Fibroblast of peridontal ligament (primary cell): ENCODE measurements around the gene SEC14L1.
"Not testable (repeated sequence)": the region's sequence is repeated elsewhere in the genome, so short reads cannot be mapped to it uniquely, and the experiment has no call there.

ENCODE experiments used
- DNase-seq: peaks from one replicate; pipeline ENCODE4 v3.0.0-alpha.2; 2010; ENCODE audit errors: extremely low read depth

Gene SEC14L1

DNA sequence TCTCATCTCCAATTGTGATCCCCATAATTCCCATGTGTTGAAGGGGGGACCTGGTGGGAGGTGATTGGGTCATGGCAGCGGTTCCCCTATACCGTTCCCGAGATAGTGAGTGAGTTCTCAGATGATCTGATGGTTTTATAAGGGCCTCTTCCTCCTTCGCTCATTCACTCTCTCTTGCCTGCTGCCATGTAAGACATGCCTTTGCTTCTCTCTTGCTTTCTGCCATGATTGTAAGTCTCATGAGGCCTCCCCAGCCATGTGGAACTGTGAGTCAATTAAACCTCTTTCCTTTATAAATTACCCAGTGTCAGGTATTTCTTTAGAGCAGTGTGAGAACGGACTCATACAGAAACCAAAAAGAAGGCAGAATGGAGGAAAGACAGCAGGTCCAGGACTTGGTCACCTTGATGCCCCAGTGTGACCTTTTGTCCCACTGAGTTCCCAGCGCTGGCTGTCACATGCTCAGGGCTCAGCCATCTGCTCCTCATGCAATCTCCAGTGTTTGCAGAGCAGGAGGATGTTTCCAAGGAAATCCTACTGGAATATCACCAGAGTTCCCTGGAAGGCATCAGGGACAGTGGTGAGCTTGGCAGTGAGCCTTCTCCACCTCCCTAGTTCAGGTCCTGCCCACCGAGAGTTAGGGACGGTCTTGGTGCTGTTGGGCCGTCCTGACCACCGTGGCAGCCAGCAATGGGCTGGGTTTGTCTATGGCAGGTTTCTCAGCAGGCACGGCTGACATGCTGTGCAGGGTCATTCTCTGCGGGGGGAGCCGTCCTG, 96.7 kb downstream of the SEC14L1 start:
- no peak for DNase-seq

DNA sequence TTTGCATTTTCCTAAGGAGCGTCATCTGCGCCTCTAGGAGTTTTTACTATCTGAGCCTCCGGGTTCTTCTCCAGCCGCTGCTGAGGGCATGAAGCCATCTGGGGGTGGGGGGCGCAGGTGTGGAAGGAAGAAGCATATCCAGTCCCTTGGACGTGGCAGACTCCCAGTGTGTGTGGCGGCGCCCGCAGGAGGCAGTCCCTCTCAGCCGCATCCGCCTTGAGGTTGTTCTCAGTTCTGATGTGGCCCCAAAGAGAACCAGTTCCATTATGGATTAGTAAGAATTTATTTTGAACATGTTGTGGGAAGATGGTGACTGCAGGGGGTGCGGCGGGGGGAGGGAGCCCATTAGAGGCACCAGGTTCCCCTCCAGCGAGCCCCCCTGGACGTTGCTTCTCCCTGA, 100.2 kb downstream of the SEC14L1 start:
- DNase-seq: no peak

DNA sequence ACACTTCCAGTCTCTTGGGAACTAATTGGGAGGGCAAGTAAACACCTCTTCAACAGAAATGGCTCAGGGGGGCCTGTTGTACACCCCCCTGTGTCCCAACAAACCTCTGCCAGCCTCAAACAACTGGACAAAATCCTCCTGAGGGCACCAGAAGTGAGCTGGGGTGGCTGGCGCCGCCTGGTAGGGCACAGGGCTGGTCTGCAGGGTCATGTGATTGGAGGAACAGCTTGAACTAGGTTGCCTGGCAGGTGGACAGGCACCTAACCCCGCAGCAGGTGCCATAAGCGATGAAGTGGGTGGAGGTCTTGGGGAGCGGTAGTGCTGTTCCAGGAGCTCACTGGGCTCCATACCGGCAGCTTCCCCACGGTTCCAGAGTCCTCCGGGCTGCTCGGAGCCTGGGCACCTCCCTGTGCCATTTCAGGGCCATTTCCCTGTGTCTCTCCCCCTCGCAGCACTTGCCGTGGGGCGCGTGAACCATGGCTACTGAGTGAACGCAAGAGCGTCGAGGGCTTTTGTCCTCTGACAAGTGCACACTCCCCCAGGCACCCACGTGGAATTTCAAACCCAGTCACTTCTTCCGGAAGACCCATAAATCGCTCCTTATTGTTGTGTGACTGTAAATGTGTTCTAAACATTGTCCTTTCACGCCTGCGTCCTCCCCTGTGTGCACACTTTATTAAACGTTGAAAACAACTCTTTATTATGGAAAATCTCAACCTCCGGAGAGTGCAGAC, 101.5 kb downstream of the SEC14L1 start:
- DNase-seq: no peak

DNA sequence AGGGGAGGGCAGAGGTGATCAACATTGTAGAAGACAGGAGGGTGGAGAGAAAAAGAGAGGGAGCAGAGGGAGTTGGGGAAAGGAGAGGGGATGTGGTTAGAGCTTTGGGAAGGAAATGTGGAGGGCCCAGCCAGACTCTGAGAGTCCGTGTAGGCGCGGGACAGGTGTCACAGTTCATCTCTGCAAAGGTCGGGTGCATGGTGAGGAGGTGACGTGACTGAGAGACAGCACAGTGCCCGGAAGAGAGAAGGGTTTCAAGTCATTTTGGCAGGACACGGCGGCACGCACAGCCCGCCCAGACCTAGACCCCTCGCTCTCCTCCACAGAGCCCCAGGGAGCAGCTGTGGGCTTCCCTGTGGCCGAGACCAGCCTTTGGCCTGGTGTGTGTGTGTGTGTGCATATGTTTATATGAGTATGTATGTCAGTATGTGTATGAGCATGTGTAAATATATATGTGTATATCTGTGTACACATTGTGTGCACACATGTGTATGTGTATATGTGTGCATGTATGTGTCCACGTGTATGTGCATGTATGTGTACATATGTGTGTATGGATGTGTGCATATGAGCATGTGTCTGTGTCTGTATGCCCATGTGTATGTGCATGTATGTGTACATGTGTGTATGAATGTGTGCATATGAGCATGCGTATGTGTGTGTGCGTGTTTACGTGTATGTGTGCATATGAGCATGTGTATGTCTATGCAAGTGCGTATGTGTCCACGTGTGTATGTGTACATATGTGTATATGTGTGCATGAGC, 104.6 kb downstream of the SEC14L1 start:
- no peak for DNase-seq

DNA sequence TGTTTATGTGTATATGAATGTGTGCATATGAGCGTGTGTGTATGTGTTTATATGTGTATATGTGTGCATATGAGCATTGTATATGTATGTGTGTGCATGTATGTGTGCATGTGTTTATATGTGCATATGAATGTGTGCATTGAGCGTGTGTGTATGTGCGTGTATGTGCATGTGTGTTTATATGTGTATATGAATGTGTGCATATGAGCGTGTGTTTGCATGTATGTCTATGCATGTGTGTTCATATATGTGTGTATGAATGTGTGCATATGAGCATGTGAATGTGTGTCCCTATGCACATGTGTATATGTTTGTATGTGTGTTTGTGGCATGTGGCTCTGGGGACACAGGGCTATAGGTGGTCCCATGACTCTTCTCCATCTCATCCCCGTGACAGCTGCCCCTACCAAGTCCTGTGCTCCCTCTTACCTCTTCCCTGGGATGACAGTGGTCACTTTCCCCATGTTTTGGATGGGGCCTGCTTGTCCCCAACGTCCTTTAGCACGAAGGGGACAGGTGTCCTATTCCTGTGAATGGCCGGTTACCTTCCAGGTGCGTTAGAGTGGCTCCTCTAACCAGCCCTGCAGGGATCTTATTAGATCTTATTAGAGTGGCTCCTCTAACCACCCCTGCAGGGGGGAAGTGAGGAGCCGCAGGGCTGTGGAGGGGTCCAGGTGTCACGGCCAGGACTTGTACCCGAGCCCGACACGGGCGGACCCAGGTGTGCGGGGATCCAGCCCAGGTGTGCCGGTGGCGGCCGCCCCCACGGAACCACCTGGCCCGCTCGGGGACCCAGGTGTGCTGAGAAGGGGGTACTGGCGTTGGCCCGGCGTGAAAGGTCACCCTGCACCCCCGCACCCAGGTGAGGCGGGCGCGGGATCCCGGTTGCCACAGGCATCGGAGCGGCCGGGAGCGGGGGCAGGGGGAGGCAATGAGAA, 105.6 kb downstream of the SEC14L1 start:
- no peak for DNase-seq

DNA sequence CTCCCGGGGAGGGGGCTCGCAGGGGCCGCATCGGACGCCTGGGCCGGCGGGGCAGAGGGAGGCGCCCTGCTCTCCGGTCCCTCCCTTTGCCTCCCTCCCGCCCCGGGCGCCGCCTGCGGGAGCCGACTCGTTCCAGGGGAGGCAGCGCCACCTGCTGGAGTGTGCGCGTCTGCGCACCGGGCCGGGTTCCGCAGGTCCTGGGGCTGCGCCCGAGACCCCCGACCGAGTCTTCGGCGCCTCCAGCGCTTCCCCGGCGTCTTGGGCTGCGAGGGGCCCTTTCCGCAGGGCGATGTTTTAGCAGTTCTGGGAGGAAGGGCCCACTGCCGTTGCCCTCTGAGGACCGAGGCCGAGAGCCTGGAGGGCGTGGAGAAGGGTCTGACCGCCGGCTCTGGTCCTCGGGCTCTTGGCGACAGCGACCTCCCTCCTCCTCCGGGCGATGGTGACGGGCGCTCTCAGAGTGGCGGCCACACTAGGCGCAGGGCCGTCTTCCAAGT, 106.3 kb downstream of the SEC14L1 start:
- DNase-seq: peak; percentile 60

DNA sequence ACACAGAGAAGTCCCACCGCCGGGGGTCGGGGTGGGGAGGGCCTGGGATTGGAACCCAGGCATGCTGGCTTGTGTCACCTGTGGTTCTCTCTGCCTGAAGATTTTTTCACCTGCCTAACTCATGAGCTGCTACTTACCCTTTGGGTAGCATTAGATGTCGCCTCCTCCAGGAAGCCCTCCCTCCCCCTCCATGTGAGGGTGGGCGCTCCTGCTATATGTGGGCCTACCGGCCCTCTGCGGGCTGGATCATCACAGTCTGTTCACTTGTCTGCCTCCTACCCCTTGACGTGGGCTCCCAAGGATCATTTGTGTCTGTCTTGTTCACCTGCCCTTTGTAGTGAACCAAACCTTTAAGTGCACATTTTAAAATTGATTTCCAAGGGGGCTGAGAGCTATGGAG, 106.8 kb downstream of the SEC14L1 start:
- no peak for DNase-seq

DNA sequence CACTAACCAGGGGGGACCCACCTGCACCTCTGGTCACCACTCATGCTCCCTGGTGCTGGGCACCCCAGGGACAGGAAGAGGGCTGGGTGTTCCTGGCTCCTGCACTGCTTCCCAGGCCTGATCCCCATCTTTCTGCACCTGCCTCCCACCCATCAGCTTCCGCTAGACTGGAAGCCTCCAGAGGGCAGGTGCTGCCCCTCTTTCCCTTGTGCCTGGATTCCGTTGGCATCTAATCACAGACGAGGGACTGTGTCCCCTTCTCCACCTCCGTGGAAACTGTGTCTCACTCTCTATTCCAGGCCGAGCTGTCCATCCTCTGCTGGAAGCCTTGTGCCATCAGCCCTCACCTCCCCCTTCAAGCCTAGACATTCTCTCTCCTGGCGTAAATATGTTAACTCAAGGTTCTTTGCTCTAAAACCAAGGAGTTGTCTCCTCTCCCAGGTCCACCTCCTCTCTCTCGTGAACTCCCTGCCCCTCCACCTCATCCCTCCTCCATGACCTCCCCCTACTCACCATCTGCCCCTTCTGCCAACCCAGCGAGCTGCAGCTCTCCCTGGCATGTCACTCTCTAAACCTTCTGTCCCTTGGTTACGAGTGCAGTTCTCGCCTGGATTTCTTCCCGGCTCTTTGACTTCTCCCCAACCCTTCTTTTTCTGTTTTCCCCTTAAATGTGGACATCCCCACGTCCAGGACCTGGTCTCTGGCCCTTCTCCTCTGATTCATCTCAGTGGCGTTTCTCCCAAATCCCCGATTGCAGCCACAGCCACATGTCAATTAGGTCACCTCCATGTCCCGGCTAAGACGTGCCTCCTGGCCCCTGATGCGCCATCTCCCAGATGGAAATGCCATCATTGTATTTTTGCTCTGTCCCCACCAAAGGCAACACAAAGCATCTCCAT, 107.7 kb downstream of the SEC14L1 start:
- DNase-seq: no peak

DNA sequence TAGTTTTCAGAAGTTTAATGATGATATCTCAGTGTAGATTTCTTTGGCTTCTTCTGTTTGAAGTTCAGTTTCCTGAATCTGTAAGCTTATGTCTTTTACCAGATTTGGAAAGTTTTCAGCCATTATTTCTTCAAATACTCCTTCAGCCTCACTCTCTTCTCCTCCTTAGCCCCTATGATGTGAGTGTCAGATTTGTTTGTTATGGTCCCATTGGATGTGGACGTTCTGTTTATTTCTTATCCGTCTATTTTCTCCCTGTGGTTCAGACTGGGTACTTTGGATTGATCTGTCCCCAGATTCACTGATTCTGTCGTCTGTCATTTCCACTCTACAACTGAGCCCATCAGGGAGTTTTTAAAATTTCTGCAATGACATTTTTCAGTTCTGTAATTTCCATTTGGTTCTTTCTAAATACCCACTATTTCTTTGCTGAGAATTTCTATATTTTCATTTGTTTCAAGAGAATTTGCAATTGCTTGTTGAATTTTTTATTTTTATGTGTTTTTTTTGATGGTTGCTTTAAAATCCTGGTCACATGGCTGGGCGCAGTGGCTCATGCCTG, 110.9 kb downstream of the SEC14L1 start:
- no peak for DNase-seq

DNA sequence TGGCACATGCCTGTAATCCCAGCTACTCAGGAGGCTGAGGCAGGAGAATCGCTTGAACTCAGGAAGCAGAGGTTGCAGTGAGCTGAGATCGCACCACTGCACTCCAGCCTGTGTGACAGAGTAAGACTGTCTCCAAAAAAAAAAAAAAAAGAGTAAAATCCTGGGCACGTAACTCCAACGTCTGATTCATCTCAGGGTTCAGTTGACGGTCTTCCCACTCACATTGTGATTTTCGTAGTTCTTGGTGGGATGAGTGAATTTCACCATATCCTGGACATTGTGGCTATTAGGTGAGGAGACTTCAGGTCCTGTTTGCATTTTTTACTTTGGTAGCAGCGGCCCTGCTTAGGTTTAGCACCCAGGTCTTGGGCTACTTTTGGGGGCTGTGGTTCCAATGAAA, 111.5 kb downstream of the SEC14L1 start:
- peak; percentile 36 for DNase-seq

DNA sequence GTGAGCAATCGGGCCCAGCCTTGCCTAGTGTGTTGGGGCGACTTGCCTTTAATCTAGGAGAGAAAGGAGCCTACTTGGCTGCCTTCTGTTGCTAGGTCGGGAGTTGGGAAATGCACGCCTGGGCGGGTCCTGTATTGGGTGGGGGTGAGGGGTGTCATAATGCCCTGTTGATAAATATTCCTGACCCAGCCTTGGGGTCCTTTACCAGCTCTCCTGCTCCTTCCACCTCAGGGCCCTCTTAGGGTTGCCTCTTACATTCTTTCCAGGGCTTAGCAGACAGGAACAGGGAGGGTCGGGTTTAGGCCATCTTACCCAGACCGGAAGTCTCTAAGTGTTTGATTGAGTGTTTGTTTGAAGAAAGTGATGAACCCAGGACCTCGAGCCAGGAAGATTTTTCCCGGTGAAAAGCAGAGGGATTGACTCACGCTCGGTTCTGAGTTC, 112.9 kb downstream of the SEC14L1 start:
- DNase-seq: peak; percentile 21

DNA sequence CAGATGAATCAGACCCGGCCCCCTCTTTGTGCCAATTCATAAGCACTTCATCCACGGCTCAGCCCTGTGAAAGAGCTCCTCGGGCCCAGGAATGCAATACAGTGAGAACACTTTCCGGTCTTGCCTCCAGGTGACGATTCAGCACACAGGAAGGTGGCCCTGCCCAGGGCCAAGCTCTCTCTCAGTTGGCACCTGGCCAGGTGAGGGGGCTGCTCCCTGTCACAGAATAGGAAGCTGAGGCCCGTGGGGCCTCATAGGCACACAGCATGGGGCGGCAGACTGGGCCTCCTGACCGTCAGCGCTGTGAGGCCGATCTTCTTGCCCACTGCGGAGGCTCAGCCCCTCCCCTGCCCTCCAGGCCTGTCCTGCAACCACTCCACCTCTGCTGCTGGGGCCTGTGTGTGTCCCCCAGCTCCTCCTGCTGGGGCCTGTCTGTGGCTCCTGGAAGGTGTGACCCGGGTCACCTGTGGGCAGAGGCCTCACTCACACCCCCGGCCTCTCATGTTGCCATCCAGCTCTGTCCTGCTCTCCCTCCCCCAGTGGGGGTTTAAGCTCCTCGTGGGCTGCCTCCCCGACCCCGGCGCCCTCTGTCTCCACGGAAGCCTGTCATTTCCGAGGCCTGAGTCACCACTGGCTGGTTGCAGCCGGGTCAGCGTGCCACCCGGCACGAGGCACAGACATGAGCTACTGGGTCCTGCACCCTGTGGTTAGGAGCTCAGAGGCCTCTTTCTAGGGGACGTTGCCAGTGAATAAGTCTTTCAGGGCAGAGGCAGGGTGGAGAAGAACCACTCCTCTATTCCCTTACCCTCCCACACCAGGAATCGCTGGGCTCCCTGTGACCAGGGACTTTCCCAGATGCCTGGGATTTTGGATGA, 114.4 kb downstream of the SEC14L1 start:
- DNase-seq: peak; percentile 84

DNA sequence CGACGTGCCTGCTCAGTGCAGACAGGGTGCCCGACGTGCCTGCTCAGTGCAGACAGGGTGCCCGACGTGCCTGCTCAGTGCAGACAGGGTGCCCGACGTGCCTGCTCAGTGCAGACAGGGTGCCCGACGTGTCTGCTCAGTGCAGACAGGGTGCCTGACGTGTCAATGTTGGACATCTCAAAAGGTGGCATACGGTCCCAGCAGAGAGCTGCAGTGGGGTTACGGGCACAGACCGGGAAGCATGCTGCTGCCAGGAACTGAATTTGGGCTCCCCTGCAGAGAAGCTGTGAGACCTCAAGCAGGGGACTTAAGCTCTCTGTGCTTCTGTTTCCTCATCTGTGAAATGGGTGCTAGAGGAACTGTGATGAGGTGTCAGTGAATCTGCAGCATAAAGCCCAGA, 115.2 kb downstream of the SEC14L1 start:
- DNase-seq: not testable (repeated sequence)

DNA sequence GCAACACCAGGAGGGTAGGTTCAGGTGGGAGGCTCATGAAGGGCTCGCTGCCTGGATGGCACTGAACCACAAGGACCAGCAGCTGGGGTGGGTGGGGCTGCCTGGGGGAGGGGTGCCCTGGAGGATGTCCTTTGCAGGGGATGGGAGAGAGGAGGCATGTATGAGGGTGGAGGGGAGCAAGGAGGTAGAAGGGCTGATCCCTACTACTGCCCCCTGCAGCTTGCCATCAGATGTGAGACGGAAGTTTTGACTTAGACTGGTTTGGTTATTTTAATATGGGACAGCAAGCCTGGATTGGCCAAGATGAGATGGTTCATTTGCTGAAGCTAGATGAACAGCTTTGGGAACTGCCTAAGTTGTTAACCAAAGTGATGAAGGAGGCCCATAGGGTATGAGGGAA, 115.9 kb downstream of the SEC14L1 start:
- no peak for DNase-seq

DNA sequence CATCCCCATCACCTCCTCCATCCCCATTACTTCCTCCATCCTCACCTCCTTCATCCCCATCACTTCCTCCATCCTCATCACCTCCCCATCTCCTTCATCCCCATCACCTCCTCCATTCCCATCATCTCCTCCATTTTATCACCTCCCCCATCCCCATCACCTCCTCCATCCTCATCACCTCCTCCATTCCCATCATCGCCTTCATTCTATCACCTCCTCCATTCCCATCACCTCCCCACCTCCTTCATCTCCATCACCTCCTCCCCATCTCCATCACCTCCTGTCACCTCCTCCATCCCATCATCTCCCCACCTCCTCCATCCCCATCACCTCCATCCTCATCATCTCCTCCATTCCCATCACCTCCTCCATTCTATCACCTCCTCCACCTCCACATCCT, 116.4 kb downstream of the SEC14L1 start:
- no peak for DNase-seq

DNA sequence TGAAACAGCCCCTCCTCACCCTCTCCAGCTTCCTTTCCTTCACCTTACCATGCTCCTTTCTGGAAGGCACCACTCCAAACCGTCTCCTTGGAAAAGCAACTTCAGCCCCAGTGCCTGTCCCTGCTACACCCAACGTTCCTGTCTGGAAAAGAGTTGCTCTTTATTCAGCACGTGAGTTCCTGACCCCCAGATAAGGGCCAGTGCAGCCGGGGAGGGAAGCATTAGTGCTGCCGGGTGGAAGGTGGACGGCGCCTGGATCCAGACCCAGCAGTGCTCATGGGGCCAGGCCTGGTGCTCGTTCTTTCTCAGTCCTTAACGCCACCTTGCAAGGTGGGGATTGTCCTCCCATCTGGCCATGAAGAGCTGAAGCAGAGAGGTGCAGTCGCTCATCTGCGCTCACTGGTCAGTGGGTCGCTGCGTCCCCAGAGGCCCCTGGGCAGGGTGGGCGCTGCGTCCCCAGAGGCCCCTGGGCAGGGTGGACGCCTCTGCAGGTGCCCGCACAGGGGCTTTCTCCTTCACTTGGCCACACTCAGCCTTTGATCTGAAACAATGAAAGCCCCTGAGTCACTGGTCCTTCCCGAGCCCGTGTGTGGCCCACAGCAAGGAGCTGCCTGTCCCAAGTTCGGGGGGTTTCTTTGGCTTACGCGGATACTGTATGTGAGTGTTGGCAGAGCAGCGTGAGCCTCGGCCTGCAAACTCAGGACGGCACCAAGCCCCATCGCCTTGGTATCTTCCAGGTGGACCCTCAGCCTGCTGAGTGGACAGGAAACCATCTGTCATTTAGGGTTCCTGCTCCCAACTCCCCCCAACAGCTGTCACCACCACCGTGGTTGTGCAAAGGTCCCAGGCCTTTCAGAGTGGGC, 117.1 kb downstream of the SEC14L1 start:
- DNase-seq: no peak

DNA sequence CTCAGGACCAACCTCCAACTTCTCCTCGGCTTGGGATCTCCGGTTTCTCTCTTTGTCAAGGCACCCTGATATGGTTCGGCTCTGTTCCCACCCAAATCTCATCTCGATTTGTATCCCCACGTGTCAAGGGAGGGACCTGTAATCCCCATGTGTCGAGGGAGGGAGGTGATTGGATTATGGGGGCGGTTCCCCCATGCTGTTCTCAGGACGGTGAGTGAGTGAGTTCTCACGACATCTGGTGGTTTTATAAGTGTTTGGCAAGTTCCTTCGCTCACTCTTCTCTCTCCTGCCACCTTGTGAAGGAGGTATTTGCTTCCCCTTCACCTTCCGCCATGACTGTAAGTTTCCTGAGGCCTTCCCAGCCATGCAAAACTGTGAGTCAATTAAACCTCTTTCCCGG, 117.9 kb downstream of the SEC14L1 start:
- no peak for DNase-seq
